Esophagus muscularis mucosa (tissue), 4 donors: ENCODE results near the gene WDFY4.

ENCODE experiments used
- EP300 ChIP-seq: sonication (generic); formaldehyde crosslinking; IDR thresholded peaks from one replicate; pipeline ENCODE4 v1.6.1; 2017; ENCODE audit warnings: antibody characterized with exemption
- POLR2A ChIP-seq: fragments of 450-650 bp; IDR thresholded peaks from one replicate; pipeline ENCODE4 v1.6.1; 2017; ENCODE audit warnings: antibody characterized with exemption, moderate library complexity, mild to moderate bottlenecking, low read depth
- TF ChIP-seq, protein P1 (sequence below), 3 experiments: fragments of 200-600 bp in 2 of 3; fragments of 450-650 bp in 1 of 3; sonication (generic) in 2 of 3; IDR thresholded peaks; one replicate each; pipeline ENCODE4 v1.5.1; 2017 to 2019; ENCODE audit warnings: antibody characterized with exemption in 3 of 3, mild to moderate bottlenecking in 2 of 3, moderate library complexity in 1 of 3

DNA sequence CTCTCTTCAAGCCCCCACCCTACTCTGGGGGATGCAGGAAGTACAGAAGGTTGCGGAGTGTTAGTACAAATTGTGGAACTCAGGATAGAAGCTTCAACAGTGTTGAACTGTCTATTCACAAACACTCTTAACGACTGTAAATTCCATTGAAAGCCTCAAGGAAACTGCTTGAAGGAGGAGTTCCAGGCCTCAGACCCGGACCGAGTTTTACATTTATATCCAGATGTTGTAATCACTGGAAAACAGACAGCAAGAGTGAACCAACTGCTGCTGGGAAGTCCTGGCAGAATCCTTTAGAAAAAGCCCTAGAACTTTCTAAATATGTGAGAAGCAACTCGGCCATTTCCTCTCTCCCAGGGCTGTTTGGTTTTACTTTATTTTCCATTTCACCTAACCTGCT, 339.1 kb downstream of the WDFY4 start:
- TF ChIP-seq, protein P1, sequence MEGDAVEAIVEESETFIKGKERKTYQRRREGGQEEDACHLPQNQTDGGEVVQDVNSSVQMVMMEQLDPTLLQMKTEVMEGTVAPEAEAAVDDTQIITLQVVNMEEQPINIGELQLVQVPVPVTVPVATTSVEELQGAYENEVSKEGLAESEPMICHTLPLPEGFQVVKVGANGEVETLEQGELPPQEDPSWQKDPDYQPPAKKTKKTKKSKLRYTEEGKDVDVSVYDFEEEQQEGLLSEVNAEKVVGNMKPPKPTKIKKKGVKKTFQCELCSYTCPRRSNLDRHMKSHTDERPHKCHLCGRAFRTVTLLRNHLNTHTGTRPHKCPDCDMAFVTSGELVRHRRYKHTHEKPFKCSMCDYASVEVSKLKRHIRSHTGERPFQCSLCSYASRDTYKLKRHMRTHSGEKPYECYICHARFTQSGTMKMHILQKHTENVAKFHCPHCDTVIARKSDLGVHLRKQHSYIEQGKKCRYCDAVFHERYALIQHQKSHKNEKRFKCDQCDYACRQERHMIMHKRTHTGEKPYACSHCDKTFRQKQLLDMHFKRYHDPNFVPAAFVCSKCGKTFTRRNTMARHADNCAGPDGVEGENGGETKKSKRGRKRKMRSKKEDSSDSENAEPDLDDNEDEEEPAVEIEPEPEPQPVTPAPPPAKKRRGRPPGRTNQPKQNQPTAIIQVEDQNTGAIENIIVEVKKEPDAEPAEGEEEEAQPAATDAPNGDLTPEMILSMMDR (IDR thresholded peaks at IDR 0.05): no peak
- no peak for TF ChIP-seq POLR2A
- TF ChIP-seq EP300: no peak
